OCI-LY7 (cell line): ENCODE measurements around the gene SERINC3. TPM values are rescaled to one million over a fixed set of nuclear protein-coding genes. Genes with fewer than 3 reads are reported as not detected.
A peak's percentile ranks its signal among the peaks of the same experiment; 100 is the strongest.

Experiments
- BruUV-seq: library from RNA; stranded (reverse); fragments of 400-500 nt; replicated peaks from 2 replicates; lab custom pipeline; 2021; lab: Mats Ljungman, UMichigan
- CTCF ChIA-PET: fragments of 300-600 bp; sonication (Branson Sonifier 250); formaldehyde crosslinking; loops from one replicate; lab custom pipeline; 2022; ENCODE audit warnings: antibody characterized with exemption; ENCODE audit not compliant: unreplicated experiment; lab: Charles Lee
- POLR2A ChIA-PET: fragments of 300-600 bp; sonication (Branson Sonifier 250); formaldehyde crosslinking; loops from one replicate; lab custom pipeline; 2022; ENCODE audit warnings: antibody characterized with exemption; lab: Charles Lee
- DNase-seq: peaks from one replicate; pipeline ENCODE4 v3.0.0-alpha.2; 2015; ENCODE audit warnings: low spot score
- H2AFZ ChIP-seq: fragments of 200-600 bp; sonication (generic), shearing (Covaris generic); 2 replicates; pipeline ENCODE4 v1.6.1; 2014; ENCODE audit warnings: mild to moderate bottlenecking, antibody characterized with exemption, low read length, moderate library complexity
- H3K27ac ChIP-seq: fragments of 200-600 bp; sonication (generic); 2 replicates; pipeline ENCODE4 v1.5.1; 2014; ENCODE audit warnings: mixed run types, low read depth, mild to moderate bottlenecking, moderate library complexity, low read length, inconsistent platforms; ENCODE audit not compliant: poor library complexity, severe bottlenecking
- H3K36me3 ChIP-seq: fragments of 200-600 bp; sonication (generic); 2 replicates; pipeline ENCODE4 v1.6.1; 2014; ENCODE audit warnings: mild to moderate bottlenecking, antibody characterized with exemption, low read length, moderate library complexity, mixed read lengths; ENCODE audit not compliant: insufficient read depth
- H3K4me1 ChIP-seq: fragments of 200-600 bp; sonication (generic); 2 replicates; pipeline ENCODE4 v1.5.1; 2014; ENCODE audit warnings: mild to moderate bottlenecking, low read length; ENCODE audit not compliant: insufficient read depth, poor library complexity, severe bottlenecking
- H3K4me2 ChIP-seq: fragments of 200-600 bp; sonication (generic); 2 replicates; pipeline ENCODE4 v1.6.1; 2014; ENCODE audit warnings: mild to moderate bottlenecking, low read length
- H3K4me3 ChIP-seq: fragments of 200-600 bp; sonication (generic); 2 replicates; pipeline ENCODE4 v1.5.1; 2014; ENCODE audit warnings: mild to moderate bottlenecking, low read depth, low read length; ENCODE audit not compliant: poor library complexity, severe bottlenecking
- H3K79me2 ChIP-seq: fragments of 200-600 bp; sonication (generic); 2 replicates; pipeline ENCODE4 v1.6.1; 2016; ENCODE audit warnings: low read depth, mild to moderate bottlenecking, low read length, moderate library complexity, mixed read lengths; ENCODE audit not compliant: insufficient read depth
- H3K9me2 ChIP-seq: fragments of 200-600 bp; sonication (generic); 2 replicates; pipeline ENCODE4 v1.6.1; 2016; ENCODE audit warnings: mild to moderate bottlenecking, low read length, mixed read lengths; ENCODE audit not compliant: insufficient read depth
- H3K9me3 ChIP-seq: fragments of 200-600 bp; sonication (generic); 2 replicates; pipeline ENCODE4 v1.6.1; 2014; ENCODE audit warnings: mild to moderate bottlenecking, mixed run types, low read length, mixed read lengths
- H4K20me1 ChIP-seq: fragments of 200-600 bp; sonication (generic); 2 replicates; pipeline ENCODE4 v1.6.1; 2014; ENCODE audit warnings: mild to moderate bottlenecking, antibody characterized with exemption, low read length, moderate library complexity, mixed read lengths; ENCODE audit not compliant: insufficient read depth
- EZH2phosphoT487 ChIP-seq: fragments of 200-600 bp; sonication (generic); IDR thresholded peaks from 2 replicates; pipeline ENCODE4 v1.6.1; 2018; ENCODE audit warnings: low read depth, borderline replicate concordance, mild to moderate bottlenecking, mixed run types, antibody characterized with exemption, low read length, moderate library complexity, mixed read lengths
- intact Hi-C: fragments of 100-400 bp; cut with micrococcal nuclease; formaldehyde crosslinking; loops from one replicate; pipeline ENCODE4 v1.10.0; 2022; ENCODE audit not compliant: unreplicated experiment
- total RNA-seq, 2 experiments: library from RNA; depleted of rRNA in 1 of 2; stranded (reverse); fragments of >200 nt in 1 of 2; shearing (Covaris generic) in 1 of 2; gene quantifications; 2 replicates each; pipeline ENCODE4 v1.2.3, GENCODE V29; 2014 to 2022
- TF ChIP-seq, protein P1 (sequence below): fragments of 200-600 bp; sonication (generic); conservative IDR thresholded peaks from 2 replicates; pipeline ENCODE4 v1.5.1; 2014; ENCODE audit warnings: mild to moderate bottlenecking, antibody characterized with exemption, low read length, moderate library complexity, mixed read lengths

Gene SERINC3
- total RNA-seq, 2 experiments from 2014 or later, result 24.4 to 55.4 TPM

DNA sequence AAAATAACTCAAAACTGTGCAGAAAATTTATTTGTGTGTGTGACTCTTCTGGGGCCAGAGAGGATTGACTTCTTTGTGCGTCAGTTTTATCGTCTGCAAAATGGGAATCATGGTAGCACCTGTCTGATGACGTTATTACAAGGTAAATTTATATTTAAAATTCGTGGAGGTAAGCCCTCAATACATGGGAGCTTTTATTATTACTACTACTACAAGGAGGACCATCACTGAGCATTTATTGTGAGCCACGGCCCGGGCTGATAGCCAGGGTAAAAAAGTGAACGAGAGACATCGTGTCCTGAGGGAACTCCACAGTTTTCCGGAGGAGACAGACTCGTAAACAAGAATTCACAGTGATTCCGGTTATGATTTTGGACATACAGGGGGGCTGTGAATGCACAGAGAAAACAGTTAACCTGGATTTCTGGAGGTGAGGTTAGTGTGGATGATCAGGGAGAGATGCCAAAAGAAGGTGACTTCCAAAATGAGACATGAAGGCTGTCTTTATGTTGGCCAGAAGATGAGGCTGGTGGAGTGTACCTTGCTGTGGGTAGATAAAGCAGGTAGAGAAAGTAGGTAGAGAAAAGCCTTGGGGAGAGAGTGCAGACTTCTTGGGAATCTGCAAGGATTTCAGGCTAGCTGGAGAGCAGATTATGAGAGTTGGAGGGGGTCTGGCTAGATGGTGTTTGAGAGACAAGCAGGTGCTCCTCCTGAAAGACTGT lies 10.6 kb upstream of the SERINC3 start:
- no peak for DNase-seq
- Histone ChIP-seq H3K9me2 (no peaks in the 10 kb centered on the region), H3K36me3 (no peaks in the 10 kb centered on the region), H3K4me1 (peaks cover 21% of the 10 kb centered on the region), H4K20me1 (no peaks in the 10 kb centered on the region), H3K4me2 (peak overlapping the region; percentile 79), H3K27ac (no peak overlapping the region), H3K4me3 (peak overlapping the region; percentile 68), H3K9me3 (no peaks in the 10 kb centered on the region), H3K79me2 (no peaks in the 10 kb centered on the region), H2AFZ (peak overlapping the region; percentile 66; the same call in 1 of the 2 replicates)
- TF ChIP-seq, protein P1, sequence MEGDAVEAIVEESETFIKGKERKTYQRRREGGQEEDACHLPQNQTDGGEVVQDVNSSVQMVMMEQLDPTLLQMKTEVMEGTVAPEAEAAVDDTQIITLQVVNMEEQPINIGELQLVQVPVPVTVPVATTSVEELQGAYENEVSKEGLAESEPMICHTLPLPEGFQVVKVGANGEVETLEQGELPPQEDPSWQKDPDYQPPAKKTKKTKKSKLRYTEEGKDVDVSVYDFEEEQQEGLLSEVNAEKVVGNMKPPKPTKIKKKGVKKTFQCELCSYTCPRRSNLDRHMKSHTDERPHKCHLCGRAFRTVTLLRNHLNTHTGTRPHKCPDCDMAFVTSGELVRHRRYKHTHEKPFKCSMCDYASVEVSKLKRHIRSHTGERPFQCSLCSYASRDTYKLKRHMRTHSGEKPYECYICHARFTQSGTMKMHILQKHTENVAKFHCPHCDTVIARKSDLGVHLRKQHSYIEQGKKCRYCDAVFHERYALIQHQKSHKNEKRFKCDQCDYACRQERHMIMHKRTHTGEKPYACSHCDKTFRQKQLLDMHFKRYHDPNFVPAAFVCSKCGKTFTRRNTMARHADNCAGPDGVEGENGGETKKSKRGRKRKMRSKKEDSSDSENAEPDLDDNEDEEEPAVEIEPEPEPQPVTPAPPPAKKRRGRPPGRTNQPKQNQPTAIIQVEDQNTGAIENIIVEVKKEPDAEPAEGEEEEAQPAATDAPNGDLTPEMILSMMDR, result no peak
- TF ChIP-seq EZH2phosphoT487, result no peak
- POLR2A ChIA-PET, result no interaction called here
- no TSS peak for BruUV-seq
- intact Hi-C loops, result no loop called here
- CTCF ChIA-PET, result no interaction called here

DNA sequence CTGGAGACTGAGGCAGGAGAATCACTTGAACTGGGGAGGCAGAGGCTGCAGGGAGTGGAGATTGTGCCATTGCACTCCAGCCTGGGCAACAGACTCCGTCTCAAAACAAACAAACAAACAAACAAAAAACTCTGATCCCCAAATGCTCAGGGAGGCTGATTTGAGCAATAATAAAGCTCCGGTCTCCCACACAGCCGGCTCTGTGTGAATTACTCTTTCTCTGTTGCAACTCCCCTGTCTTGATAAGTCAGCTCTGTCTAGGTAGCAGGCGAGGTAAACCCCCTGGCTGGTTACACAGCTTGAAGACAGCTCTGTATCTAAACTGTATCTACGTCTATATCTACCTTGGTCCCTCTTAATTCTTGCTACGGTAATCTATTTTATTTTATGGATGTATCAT lies 6.4 kb upstream of the SERINC3 start:
- H3K4me1 ChIP-seq, result peaks cover 21% of the 10 kb centered on the region
- no TSS peak for BruUV-seq
- DNase-seq, result no peak
- ChIA-PET POLR2A (no interaction called here), CTCF (no interaction called here)
- no peaks in the 10 kb centered on the region for H4K20me1 ChIP-seq
- H3K27ac ChIP-seq, result no peak overlapping the region
- no peak overlapping the region for H3K4me3 ChIP-seq
- H2AFZ ChIP-seq, result no peak overlapping the region
- no peaks in the 10 kb centered on the region for H3K9me3 ChIP-seq
- H3K4me2 ChIP-seq, result no peak overlapping the region
- H3K36me3 ChIP-seq, result no peaks in the 10 kb centered on the region
- no peak for TF ChIP-seq EZH2phosphoT487
- no peaks in the 10 kb centered on the region for H3K9me2 ChIP-seq
- no peaks in the 10 kb centered on the region for H3K79me2 ChIP-seq
- intact Hi-C loops, result no loop called here

DNA sequence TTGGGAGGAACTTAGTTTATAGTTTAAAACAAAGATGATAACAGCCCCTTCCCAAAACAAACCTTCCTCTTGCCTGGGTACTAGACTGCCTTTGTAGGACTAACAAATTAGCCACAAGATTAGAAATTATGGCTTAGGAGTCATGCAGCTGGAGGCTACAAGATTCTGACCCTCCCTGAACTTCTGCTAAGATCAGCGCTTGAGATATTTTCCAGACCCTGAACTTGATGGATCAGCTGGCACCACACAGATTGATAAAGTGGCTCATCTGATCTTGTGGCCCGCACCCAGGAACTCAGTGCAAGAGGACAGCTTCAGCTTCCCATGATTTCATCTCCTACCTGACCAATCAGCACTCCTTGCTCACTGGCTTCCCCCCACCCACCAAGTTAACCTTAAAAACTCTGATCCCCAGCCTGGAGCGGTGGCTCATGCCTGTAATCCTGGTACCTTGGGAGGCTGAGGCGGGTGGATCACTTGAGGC lies 5.9 kb upstream of the SERINC3 start:
- Histone ChIP-seq H3K4me3 (no peak overlapping the region), H3K9me2 (no peaks in the 10 kb centered on the region), H3K9me3 (no peaks in the 10 kb centered on the region), H3K4me2 (no peak overlapping the region), H2AFZ (no peak overlapping the region), H4K20me1 (no peaks in the 10 kb centered on the region), H3K79me2 (no peaks in the 10 kb centered on the region), H3K4me1 (peaks cover 19% of the 10 kb centered on the region), H3K36me3 (no peaks in the 10 kb centered on the region), H3K27ac (no peak overlapping the region)
- POLR2A ChIA-PET, result no interaction called here
- no peak for DNase-seq
- intact Hi-C loops, result no loop called here
- BruUV-seq, result no TSS peak
- TF ChIP-seq, protein P1, result no peak
- CTCF ChIA-PET, result no interaction called here
